Loucy (cell line): ENCODE data around the gene SSBP2.

ENCODE experiments used
- EZH2phosphoT487 ChIP-seq: fragments of 200-600 bp; IDR thresholded peaks from 2 replicates; pipeline ENCODE4 v1.6.1; 2018; ENCODE audit warnings: antibody characterized with exemption, mild to moderate bottlenecking, moderate library complexity, borderline replicate concordance
- TF ChIP-seq, protein P1 (sequence below): fragments of 200-600 bp; sonication (generic); conservative IDR thresholded peaks from 2 replicates; pipeline ENCODE4 v1.5.1; 2014; ENCODE audit warnings: mild to moderate bottlenecking, antibody characterized with exemption, low read length

GRCh38 chr5:81552852-81553566, 197.9 kb downstream of the SSBP2 start:
- TF ChIP-seq, protein P1, sequence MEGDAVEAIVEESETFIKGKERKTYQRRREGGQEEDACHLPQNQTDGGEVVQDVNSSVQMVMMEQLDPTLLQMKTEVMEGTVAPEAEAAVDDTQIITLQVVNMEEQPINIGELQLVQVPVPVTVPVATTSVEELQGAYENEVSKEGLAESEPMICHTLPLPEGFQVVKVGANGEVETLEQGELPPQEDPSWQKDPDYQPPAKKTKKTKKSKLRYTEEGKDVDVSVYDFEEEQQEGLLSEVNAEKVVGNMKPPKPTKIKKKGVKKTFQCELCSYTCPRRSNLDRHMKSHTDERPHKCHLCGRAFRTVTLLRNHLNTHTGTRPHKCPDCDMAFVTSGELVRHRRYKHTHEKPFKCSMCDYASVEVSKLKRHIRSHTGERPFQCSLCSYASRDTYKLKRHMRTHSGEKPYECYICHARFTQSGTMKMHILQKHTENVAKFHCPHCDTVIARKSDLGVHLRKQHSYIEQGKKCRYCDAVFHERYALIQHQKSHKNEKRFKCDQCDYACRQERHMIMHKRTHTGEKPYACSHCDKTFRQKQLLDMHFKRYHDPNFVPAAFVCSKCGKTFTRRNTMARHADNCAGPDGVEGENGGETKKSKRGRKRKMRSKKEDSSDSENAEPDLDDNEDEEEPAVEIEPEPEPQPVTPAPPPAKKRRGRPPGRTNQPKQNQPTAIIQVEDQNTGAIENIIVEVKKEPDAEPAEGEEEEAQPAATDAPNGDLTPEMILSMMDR: no peak
- no peak for TF ChIP-seq EZH2phosphoT487
